ENCODE data around the gene FAM174C.
"Not testable (repeated sequence)": the region's sequence is repeated elsewhere in the genome, so short reads cannot be mapped to it uniquely, and the experiment has no call there.

FAM174C gene

GRCh38 chr19:1288833-1289685 is 13.7 kb downstream of the FAM174C start:
- DNase-seq: no peak

DNA sequence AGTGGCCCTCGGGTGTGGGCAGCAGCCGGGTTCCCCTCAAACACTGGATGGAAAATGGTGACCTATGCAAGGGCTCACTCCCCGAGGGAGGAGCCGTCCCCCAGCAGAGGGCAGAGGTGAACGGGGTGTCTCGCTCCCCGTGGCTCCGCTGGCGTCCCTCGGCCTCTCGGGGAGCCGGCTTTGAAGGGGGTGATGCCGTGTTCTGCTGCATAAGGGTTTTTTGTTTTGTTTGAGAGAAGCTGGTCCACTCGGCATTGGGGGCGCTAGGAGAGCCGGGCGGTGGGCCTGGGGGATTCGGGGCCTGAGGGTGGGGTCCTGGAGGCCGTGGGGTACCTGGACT is 14.3 kb downstream of the FAM174C start:
- no peak for DNase-seq

- no peak for DNase-seq
Measured at GRCh38 chr19:1290196-1290702, 14.9 kb downstream of the FAM174C start.

- no peak for DNase-seq
Measured at GRCh38 chr19:1290703-1291651, 15.6 kb downstream of the FAM174C start.

DNA sequence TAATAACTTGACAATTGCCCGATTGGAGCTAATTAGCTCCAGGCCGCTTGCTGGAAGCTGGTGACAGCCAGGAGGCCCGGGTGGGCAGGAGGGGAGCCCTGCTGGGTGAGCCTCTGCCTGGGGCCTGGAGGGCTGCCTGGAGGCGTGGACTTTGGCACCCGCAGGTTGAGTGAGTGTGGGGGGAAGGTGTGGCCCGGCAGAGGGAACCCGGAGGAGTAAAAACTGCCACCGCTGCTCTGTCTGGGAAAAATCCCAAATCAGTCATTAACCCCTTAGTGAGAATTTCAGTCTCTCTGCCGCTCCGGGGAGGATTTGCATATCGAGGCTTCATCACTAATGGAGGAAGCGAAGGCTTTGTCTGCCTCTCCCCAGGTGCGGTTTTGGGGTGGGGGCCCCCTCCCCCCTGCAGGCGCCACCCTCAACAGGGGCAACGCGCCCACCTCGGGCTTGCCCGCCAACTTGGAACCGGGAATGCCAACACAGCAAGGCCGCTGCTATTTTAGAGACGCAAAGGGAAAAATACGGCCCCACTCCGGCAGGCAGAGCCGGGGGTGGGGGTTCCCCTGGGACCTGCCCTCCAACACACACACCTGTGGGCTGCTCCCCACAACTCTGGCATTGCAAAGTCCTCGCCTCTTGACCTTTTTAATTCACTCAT is 16.6 kb downstream of the FAM174C start:
- DNase-seq: no peak

- no peak for DNase-seq
Measured at GRCh38 chr19:1292419-1293151, 17.3 kb downstream of the FAM174C start.

- DNase-seq: no peak
Measured at GRCh38 chr19:1293782-1294604, 18.7 kb downstream of the FAM174C start.

DNA sequence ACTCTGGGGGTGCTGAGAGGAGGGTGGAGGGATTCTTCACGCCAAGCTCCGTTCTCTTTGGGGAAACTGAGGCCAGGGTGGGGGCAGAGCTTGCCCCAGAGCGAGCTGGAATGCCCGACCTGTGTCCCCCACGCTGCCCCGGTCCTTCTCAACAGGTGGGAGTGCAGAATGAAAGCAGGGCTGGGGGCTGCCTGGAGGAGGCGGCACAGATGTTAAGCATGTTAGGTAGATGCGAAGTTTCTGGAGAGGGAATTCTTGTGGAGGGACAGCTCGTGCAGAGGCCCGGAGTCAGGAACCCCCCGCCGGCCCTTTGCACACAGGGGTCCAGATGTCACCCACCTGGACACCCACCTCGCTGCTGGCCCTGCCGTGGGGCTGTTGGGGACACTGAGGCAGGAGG is 19.4 kb downstream of the FAM174C start:
- no peak for DNase-seq

- no peak for DNase-seq
Measured at GRCh38 chr19:1295169-1296012, 20.1 kb downstream of the FAM174C start.

GRCh38 chr19:1296078-1296477 is 20.7 kb downstream of the FAM174C start:
- DNase-seq: no peak

GRCh38 chr19:1296575-1297271 is 21.4 kb downstream of the FAM174C start:
- DNase-seq: no peak

DNA sequence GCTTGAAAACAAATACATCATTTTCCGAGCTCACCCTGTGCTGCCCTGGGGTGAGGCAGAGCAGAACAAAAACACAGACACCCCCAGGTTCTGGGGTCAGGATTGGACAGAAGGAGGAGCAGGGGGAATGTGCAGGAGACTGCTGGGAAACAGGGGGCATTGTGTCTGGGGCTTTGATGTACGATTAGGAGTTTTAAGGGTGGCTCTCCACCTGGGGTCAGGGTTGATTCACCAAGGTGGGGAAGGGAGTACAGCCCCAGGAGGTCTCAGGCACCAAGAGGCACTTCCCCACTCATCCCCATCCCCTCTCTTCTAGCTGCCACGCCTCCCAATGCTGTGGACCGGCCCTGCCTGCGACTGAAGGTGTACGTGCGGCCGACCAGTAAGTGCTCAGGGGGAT is 22.9 kb downstream of the FAM174C start:
- DNase-seq: no peak

DNA sequence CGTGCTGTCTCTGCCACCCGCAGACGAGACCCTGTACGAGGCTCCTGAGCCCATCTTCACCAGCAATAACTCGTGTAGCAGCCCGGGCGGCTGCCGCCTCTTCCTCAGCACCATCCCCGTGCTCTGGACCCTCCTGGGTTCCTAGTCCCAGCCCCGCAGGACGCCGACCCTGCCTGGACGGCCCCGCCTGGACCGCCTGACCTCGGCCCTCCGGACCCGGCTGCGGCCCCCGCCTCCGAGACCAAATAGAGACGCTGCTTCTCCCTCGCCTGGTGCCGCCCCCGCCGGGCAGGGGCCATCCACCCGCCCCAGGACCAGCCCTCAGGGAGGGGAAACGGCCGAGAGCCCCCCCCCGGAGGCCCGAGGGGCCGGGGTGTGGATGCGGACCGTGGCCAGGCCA is 24.5 kb downstream of the FAM174C start:
- DNase-seq: no peak

GRCh38 chr19:1300744-1301490 is 25.6 kb downstream of the FAM174C start:
- no peak for DNase-seq

- peak; percentile 77 for DNase-seq
Measured at GRCh38 chr19:1302533-1303239, 27.4 kb downstream of the FAM174C start.

- DNase-seq: no peak
Measured at GRCh38 chr19:1304197-1304924, 29.0 kb downstream of the FAM174C start.

GRCh38 chr19:1305354-1305753 is 30.0 kb downstream of the FAM174C start:
- DNase-seq: not testable (repeated sequence)

- DNase-seq: no peak
Measured at GRCh38 chr19:1307320-1307719, 32.0 kb downstream of the FAM174C start.
